Glutamatergic neuron (in vitro differentiated cells): Measurements from ENCODE around the gene MUC5AC. TPM values are rescaled to one million over a fixed set of nuclear protein-coding genes. Genes with fewer than 3 reads are reported as not detected.

ENCODE experiments used
- DNase-seq: peaks from one replicate; pipeline ENCODE4 v3.0.0; 2022
- H3K27ac Mint-ChIP-seq: one replicate; pipeline ENCODE4 v1.8.0; 2020; ENCODE audit warnings: mild to moderate bottlenecking, mixed read lengths, inconsistent platforms; ENCODE audit not compliant: unreplicated experiment
- H3K27me3 Mint-ChIP-seq: one replicate; pipeline ENCODE4 v1.8.0; 2020; ENCODE audit warnings: mild to moderate bottlenecking, moderate library complexity, mixed read lengths, inconsistent platforms; ENCODE audit not compliant: unreplicated experiment
- H3K36me3 Mint-ChIP-seq: one replicate; pipeline ENCODE4 v1.8.0; 2020; ENCODE audit warnings: mild to moderate bottlenecking, mixed read lengths, inconsistent platforms; ENCODE audit not compliant: unreplicated experiment
- H3K4me1 Mint-ChIP-seq: one replicate; pipeline ENCODE4 v1.8.0; 2020; ENCODE audit warnings: mild to moderate bottlenecking, low read depth, mixed read lengths, inconsistent platforms; ENCODE audit not compliant: unreplicated experiment
- H3K4me3 Mint-ChIP-seq: one replicate; pipeline ENCODE4 v1.8.0; 2020; ENCODE audit warnings: mild to moderate bottlenecking, mixed read lengths, inconsistent platforms; ENCODE audit not compliant: unreplicated experiment
- H3K9me3 Mint-ChIP-seq: one replicate; pipeline ENCODE4 v1.8.0; 2020; ENCODE audit warnings: mild to moderate bottlenecking, moderate library complexity, mixed read lengths, inconsistent platforms; ENCODE audit not compliant: unreplicated experiment
- CTCF ChIP-seq: fragments of 200-600 bp; sonication (generic); IDR thresholded peaks from one replicate; pipeline ENCODE4 v1.5.0; 2021; ENCODE audit not compliant: partially characterized antibody, unreplicated experiment
- total RNA-seq: library from RNA; stranded (reverse); fragmentation: NEBNext Ultra II Directional; extraction: Animal tissue kit (Norgen Biotek cat#: 25700); gene quantifications from one replicate; pipeline ENCODE4 v1.2.1, GENCODE V29; 2021; ENCODE audit not compliant: unreplicated experiment

Gene MUC5AC
- total RNA-seq, 1 donor from 2014 or later, result not detected

- H3K4me1 Mint-ChIP-seq, result peaks cover 2% of the 10 kb centered on the region
- no peaks in the 10 kb centered on the region for H3K36me3 Mint-ChIP-seq
- DNase-seq, result no peak
- H3K9me3 Mint-ChIP-seq, result peaks cover 13% of the 10 kb centered on the region
- no peak overlapping the region for H3K4me3 Mint-ChIP-seq
- no peak overlapping the region for H3K27ac Mint-ChIP-seq
- TF ChIP-seq CTCF, result no peak
- peaks cover 8% of the 10 kb centered on the region for H3K27me3 Mint-ChIP-seq
Measured at GRCh38 chr11:1175461-1176223, 17.9 kb downstream of the MUC5AC start.

- peaks cover 9% of the 10 kb centered on the region for H3K9me3 Mint-ChIP-seq
- peaks cover 5% of the 10 kb centered on the region for H3K27me3 Mint-ChIP-seq
- H3K4me3 Mint-ChIP-seq, result no peak overlapping the region
- H3K4me1 Mint-ChIP-seq, result peaks cover 2% of the 10 kb centered on the region
- no peak for TF ChIP-seq CTCF
- no peak overlapping the region for H3K27ac Mint-ChIP-seq
- no peaks in the 10 kb centered on the region for H3K36me3 Mint-ChIP-seq
- no peak for DNase-seq
Measured at GRCh38 chr11:1176224-1177019, 18.7 kb downstream of the MUC5AC start.

- no peak for TF ChIP-seq CTCF
- no peak overlapping the region for H3K4me3 Mint-ChIP-seq
Measured at GRCh38 chr11:1177020-1177770, 19.4 kb downstream of the MUC5AC start.

GRCh38 chr11:1177771-1178090, 20.0 kb downstream of the MUC5AC start:
- Mint-ChIP-seq H3K4me1 (peaks cover 2% of the 10 kb centered on the region), H3K36me3 (no peaks in the 10 kb centered on the region), H3K4me3 (no peak overlapping the region), H3K27ac (no peak overlapping the region), H3K27me3 (peaks cover 5% of the 10 kb centered on the region), H3K9me3 (peaks cover 7% of the 10 kb centered on the region)
- no peak for TF ChIP-seq CTCF
- no peak for DNase-seq

More at GRCh38 chr11:1177020-1177770, 19.4 kb downstream of the MUC5AC start:
- no peak overlapping the region for H3K27ac Mint-ChIP-seq
- DNase-seq, result peak; percentile 8
- H3K27me3 Mint-ChIP-seq, result peaks cover 5% of the 10 kb centered on the region
- peaks cover 7% of the 10 kb centered on the region for H3K9me3 Mint-ChIP-seq
- peaks cover 2% of the 10 kb centered on the region for H3K4me1 Mint-ChIP-seq
- no peaks in the 10 kb centered on the region for H3K36me3 Mint-ChIP-seq
